DOHH2 (cell line): ENCODE data around the gene UBASH3A.
"Not testable (repeated sequence)": the region's sequence is repeated elsewhere in the genome, so short reads cannot be mapped to it uniquely, and the experiment has no call there.

Experiments
- H3F3A ChIP-seq: fragments of 200-600 bp; sonication (generic), shearing (Covaris generic); 2 replicates; pipeline ENCODE4 v1.6.0; 2016; ENCODE audit warnings: antibody characterized with exemption, mild to moderate bottlenecking; ENCODE audit not compliant: control insufficient read depth, insufficient read depth
- H3K27ac ChIP-seq: fragments of 200-600 bp; sonication (generic); 2 replicates; pipeline ENCODE4 v1.5.1; 2014; ENCODE audit warnings: low read depth, mild to moderate bottlenecking, low read length, moderate library complexity
- H3K27me3 ChIP-seq: fragments of 200-600 bp; sonication (generic); 2 replicates; pipeline ENCODE4 v1.6.1; 2014; ENCODE audit warnings: mild to moderate bottlenecking, low read length, mixed read lengths; ENCODE audit not compliant: control insufficient read depth
- H3K36me3 ChIP-seq: fragments of 200-600 bp; sonication (generic); 2 replicates; pipeline ENCODE4 v1.6.1; 2014; ENCODE audit warnings: mild to moderate bottlenecking, low read length, moderate library complexity, mixed read lengths; ENCODE audit not compliant: control insufficient read depth
- H3K4me1 ChIP-seq: fragments of 200-600 bp; sonication (generic); 2 replicates; pipeline ENCODE4 v1.6.1; 2014; ENCODE audit warnings: mild to moderate bottlenecking, low read length, mixed read lengths; ENCODE audit not compliant: control insufficient read depth
- H3K4me2 ChIP-seq: fragments of 200-600 bp; sonication (generic); 2 replicates; pipeline ENCODE4 v1.6.0; 2014; ENCODE audit warnings: mild to moderate bottlenecking, low read length, moderate library complexity
- H3K4me3 ChIP-seq: fragments of 200-600 bp; sonication (generic); 2 replicates; pipeline ENCODE4 v1.5.1; 2014; ENCODE audit warnings: mild to moderate bottlenecking, low read length, mixed read lengths
- H3K79me2 ChIP-seq: fragments of 200-600 bp; sonication (generic); 2 replicates; pipeline ENCODE4 v1.6.1; 2014; ENCODE audit warnings: mild to moderate bottlenecking, low read length, mixed read lengths; ENCODE audit not compliant: control insufficient read depth
- H3K9me2 ChIP-seq: fragments of 200-600 bp; sonication (generic); replicated peaks from 2 replicates; pipeline ENCODE4 v1.6.1; 2014; ENCODE audit warnings: mild to moderate bottlenecking, low read length, mixed read lengths; ENCODE audit not compliant: control insufficient read depth
- H3K9me3 ChIP-seq: fragments of 200-600 bp; sonication (generic); 2 replicates; pipeline ENCODE4 v1.6.1; 2014; ENCODE audit warnings: antibody characterized with exemption, low read length, mixed read lengths; ENCODE audit not compliant: control insufficient read depth, insufficient read depth
- H4K20me1 ChIP-seq: fragments of 200-600 bp; sonication (generic); 2 replicates; pipeline ENCODE4 v1.6.0; 2014; ENCODE audit warnings: low read depth, mild to moderate bottlenecking, antibody characterized with exemption, low read length, moderate library complexity; ENCODE audit not compliant: control insufficient read depth, insufficient read depth
- EZH2phosphoT487 ChIP-seq: fragments of 200-600 bp; sonication (generic); IDR thresholded peaks from 2 replicates; pipeline ENCODE4 v1.6.1; 2017; ENCODE audit warnings: borderline replicate concordance, mild to moderate bottlenecking, antibody characterized with exemption, low read length, moderate library complexity, mixed read lengths
- TF ChIP-seq, protein P1 (sequence below): fragments of 200-600 bp; sonication (generic); IDR thresholded peaks from one replicate; pipeline ENCODE4 v1.5.1; 2014; ENCODE audit warnings: antibody characterized with exemption, mild to moderate bottlenecking, low read depth, low read length; ENCODE audit not compliant: poor library complexity, severe bottlenecking

Gene UBASH3A

DNA sequence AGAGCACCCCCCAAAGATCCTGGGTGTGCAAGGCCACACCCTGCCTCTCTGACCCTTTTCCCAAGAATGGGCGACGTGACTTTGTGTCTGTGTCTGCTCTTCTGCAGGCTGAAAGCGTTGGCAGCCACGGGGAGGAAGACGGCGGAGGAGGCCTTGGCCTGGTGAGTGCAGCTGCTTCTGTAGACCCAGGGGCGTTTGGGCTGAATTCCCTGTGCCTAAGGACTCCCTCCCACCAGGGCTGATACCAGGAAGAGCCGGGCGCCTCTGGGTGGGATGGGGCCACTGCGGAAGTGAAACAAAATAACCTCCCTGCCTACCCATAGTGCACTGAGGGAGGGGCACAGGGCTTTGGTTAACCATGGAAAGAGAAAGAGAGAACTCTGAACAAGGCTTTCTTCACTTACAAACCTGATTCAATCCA is 2.5 kb downstream of the UBASH3A start:
- Histone ChIP-seq H3K79me2 (no peaks in the 10 kb centered on the region), H3K4me2 (no peak overlapping the region), H3K4me3 (no peak overlapping the region), H3K4me1 (peaks cover 8% of the 10 kb centered on the region), H3K9me3 (peaks cover 6% of the 10 kb centered on the region), H3K9me2 (no peaks in the 10 kb centered on the region), H3F3A (no peaks in the 10 kb centered on the region), H3K27ac (no peak overlapping the region), H3K36me3 (no peaks in the 10 kb centered on the region), H3K27me3 (peaks cover 7% of the 10 kb centered on the region; the same call in 1 of the 2 replicates), H4K20me1 (no peaks in the 10 kb centered on the region)
- TF ChIP-seq EZH2phosphoT487 = no peak
- TF ChIP-seq, protein P1, sequence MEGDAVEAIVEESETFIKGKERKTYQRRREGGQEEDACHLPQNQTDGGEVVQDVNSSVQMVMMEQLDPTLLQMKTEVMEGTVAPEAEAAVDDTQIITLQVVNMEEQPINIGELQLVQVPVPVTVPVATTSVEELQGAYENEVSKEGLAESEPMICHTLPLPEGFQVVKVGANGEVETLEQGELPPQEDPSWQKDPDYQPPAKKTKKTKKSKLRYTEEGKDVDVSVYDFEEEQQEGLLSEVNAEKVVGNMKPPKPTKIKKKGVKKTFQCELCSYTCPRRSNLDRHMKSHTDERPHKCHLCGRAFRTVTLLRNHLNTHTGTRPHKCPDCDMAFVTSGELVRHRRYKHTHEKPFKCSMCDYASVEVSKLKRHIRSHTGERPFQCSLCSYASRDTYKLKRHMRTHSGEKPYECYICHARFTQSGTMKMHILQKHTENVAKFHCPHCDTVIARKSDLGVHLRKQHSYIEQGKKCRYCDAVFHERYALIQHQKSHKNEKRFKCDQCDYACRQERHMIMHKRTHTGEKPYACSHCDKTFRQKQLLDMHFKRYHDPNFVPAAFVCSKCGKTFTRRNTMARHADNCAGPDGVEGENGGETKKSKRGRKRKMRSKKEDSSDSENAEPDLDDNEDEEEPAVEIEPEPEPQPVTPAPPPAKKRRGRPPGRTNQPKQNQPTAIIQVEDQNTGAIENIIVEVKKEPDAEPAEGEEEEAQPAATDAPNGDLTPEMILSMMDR = no peak

DNA sequence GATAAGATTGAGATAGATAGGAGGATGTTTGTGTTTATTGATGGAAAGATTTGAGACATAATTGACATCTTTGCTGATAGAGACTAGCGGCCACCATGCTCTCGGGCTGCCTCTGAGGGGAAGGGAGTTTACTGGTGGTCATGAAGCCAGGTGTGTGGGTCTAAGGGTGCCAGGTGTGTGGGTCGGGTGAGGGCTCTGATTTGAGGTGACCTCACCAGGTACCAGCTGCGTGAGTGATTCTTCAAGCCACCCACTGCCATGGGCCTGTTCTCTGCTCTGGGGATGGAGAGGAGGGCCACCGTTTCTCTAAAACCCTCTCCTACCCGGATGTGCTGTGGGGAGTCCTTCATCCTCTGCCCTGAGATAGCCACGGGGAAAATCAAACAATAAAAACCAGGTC is 3.2 kb downstream of the UBASH3A start:
- H4K20me1 ChIP-seq = no peaks in the 10 kb centered on the region
- H3K27me3 ChIP-seq = peaks cover 9% of the 10 kb centered on the region; the same call in 1 of the 2 replicates
- H3K9me2 ChIP-seq = no peaks in the 10 kb centered on the region
- H3F3A ChIP-seq = no peaks in the 10 kb centered on the region
- H3K4me2 ChIP-seq = no peak overlapping the region
- H3K36me3 ChIP-seq = no peaks in the 10 kb centered on the region
- no peak overlapping the region for H3K27ac ChIP-seq
- TF ChIP-seq, protein P1 = no peak
- TF ChIP-seq EZH2phosphoT487 = no peak
- H3K9me3 ChIP-seq = peaks cover 2% of the 10 kb centered on the region; the same call in 1 of the 2 replicates
- no peak overlapping the region for H3K4me3 ChIP-seq
- H3K79me2 ChIP-seq = no peaks in the 10 kb centered on the region
- H3K4me1 ChIP-seq = 0 out of 2 replicates have a peak, but pooled peaks cover 2% of the 10 kb centered on the region

DNA sequence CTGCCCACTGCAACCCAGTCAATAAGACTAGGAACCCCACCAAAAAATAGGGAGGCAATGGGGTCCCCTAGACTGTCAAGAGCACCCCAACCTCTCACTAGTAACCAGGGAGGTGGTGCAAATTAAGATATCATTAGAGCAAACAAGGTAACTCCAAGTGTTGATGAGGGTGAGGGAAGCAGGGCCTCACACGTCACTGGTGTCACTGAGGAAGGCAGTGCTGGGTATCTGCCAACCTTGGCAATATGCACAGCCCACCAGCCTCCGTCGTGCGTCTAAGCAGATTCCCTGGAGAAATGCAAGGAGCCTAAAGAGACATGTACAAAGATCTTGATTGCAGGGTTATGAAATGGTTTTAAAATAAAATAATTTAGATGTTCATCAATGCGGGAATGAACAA is 3.8 kb downstream of the UBASH3A start:
- no peak overlapping the region for H3K4me2 ChIP-seq
- peaks cover 16% of the 10 kb centered on the region; the same call in 1 of the 2 replicates for H3K27me3 ChIP-seq
- H3K79me2 ChIP-seq = no peaks in the 10 kb centered on the region
- H3K27ac ChIP-seq = no peak overlapping the region
- no peaks in the 10 kb centered on the region for H3K9me3 ChIP-seq
- no peaks in the 10 kb centered on the region for H4K20me1 ChIP-seq
- no peaks in the 10 kb centered on the region for H3F3A ChIP-seq
- no peaks in the 10 kb centered on the region for H3K4me1 ChIP-seq
- H3K36me3 ChIP-seq = no peaks in the 10 kb centered on the region
- H3K4me3 ChIP-seq = no peak overlapping the region
- TF ChIP-seq, protein P1 = no peak
- no peak for TF ChIP-seq EZH2phosphoT487
- H3K9me2 ChIP-seq = no peaks in the 10 kb centered on the region

DNA sequence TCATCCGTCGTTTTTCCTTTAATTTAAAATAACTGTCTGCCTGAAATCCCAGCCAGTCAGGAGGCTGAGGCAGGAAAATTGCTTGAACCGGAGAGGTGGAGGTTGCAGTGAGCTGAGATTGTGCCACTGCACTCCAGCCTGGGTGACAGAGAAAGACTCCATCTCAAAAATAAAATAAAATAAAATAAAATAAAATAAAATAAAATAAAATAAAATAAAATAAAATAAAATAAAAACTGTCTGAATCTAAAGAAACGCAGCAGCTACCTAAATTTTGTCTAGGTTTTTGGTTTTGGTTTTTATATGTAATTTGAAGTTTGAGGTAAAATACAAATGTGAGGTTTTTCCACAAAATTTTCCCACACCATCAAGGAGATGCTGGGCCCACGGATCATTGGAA is 5.0 kb downstream of the UBASH3A start:
- H3F3A ChIP-seq, H3K4me2 ChIP-seq, H3K27ac ChIP-seq, H3K9me3 ChIP-seq, H3K9me2 ChIP-seq, H3K4me3 ChIP-seq, H3K79me2 ChIP-seq, H3K4me1 ChIP-seq, H3K36me3 ChIP-seq, H4K20me1 ChIP-seq: not testable (repeated sequence)
- peaks cover 27% of the 10 kb centered on the region for H3K27me3 ChIP-seq
